Choroid plexus epithelial cell (primary cell): ENCODE data around the gene TRDMT1.

Experiments used
- DNase-seq: peaks from one replicate; pipeline ENCODE4 v3.0.0-alpha.2; 2010; ENCODE audit warnings: low read depth
- H3K4me3 ChIP-seq: 2 replicates; pipeline ENCODE4 v1.5.1; 2011; ENCODE audit warnings: low read depth, mild to moderate bottlenecking, control low read depth, low read length, moderate library complexity
- TF ChIP-seq, protein P1 (sequence below): conservative IDR thresholded peaks from 2 replicates; pipeline ENCODE4 v1.5.1; 2011; ENCODE audit warnings: low read depth, mild to moderate bottlenecking, control low read depth, inconsistent platforms, low read length, moderate library complexity

The TRDMT1 gene

DNA sequence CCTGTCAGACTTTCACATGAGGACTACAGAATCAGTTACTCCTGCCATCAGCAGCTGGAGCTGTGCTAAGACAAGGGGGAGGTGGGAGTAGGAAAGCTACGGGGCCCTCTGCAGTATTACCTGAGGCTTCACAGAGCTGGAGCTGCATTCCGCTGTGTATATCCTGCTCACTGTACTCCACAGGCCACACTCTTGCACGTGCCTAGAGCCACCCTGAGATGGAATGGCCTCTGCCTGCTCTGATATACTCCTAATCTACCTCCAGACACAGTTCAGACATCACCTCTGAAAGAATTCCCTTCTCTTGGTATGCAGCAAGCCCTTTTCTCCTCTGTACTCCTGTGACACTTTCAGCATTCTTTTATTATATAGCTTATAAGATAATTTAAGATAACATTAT, 34.8 kb downstream of the TRDMT1 start:
- TF ChIP-seq, protein P1, sequence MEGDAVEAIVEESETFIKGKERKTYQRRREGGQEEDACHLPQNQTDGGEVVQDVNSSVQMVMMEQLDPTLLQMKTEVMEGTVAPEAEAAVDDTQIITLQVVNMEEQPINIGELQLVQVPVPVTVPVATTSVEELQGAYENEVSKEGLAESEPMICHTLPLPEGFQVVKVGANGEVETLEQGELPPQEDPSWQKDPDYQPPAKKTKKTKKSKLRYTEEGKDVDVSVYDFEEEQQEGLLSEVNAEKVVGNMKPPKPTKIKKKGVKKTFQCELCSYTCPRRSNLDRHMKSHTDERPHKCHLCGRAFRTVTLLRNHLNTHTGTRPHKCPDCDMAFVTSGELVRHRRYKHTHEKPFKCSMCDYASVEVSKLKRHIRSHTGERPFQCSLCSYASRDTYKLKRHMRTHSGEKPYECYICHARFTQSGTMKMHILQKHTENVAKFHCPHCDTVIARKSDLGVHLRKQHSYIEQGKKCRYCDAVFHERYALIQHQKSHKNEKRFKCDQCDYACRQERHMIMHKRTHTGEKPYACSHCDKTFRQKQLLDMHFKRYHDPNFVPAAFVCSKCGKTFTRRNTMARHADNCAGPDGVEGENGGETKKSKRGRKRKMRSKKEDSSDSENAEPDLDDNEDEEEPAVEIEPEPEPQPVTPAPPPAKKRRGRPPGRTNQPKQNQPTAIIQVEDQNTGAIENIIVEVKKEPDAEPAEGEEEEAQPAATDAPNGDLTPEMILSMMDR, result no peak
- no peak for DNase-seq
- no peak overlapping the region for H3K4me3 ChIP-seq

DNA sequence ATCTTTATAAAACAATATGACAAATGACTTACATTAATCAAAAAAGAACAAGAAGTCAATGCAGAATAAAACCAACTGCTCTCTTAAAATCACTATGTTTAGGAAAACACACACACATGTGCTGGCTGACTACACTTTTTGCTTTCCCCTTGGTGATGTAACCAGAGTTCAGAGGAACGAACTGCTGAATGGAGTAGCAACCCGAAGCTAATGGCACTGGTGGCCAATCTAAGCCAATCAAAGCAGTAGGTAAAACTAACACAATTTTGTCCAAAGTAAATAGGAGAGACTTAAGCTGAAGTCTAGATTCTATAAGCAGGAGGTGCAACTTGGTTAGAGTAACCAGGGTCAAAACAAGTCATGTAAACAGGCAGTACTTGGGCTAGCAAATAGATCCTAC, 38.6 kb downstream of the TRDMT1 start:
- TF ChIP-seq, protein P1, result no peak
- H3K4me3 ChIP-seq, result no peak overlapping the region
- peak; percentile 56 for DNase-seq

DNA sequence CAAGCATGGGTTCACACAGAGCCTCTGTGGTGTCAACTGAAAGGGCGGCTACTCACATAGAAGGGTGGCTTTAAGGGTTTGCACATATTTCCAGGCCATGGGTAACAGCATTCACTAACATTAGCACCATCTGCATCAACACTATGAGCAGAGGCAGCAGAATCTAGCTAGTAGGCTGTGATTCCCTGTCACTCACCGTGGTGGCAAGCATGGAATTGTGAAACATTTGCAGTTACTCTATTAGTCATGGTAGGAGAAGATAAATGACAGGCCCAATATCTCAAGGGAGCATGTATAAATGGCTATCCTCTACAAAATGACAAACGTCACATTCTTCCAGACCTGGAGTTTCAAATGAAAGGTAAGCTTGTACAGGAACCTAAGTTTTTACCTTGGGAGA, 39.7 kb downstream of the TRDMT1 start:
- no peak overlapping the region for H3K4me3 ChIP-seq
- TF ChIP-seq, protein P1, result no peak
- DNase-seq, result no peak

DNA sequence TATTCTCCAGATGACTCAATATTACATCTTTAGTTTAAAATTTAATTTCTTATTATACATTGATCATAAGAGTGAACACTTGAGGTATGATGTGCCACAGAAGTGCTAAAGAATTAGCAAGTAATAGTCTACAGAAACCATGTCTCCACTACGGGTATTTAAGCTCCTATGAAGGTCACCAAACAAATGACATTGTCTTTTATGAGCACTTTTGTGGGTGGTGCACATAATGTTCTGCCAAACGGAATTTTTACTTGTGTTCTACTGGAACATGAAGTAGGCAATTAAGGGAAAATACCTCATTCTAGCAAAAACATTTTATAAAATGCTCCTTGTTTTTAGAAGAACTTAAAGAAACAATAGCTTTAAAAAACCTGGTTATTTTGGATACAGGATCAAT, 44.4 kb downstream of the TRDMT1 start:
- TF ChIP-seq, protein P1, result no peak
- H3K4me3 ChIP-seq, result no peak overlapping the region
- DNase-seq, result no peak

DNA sequence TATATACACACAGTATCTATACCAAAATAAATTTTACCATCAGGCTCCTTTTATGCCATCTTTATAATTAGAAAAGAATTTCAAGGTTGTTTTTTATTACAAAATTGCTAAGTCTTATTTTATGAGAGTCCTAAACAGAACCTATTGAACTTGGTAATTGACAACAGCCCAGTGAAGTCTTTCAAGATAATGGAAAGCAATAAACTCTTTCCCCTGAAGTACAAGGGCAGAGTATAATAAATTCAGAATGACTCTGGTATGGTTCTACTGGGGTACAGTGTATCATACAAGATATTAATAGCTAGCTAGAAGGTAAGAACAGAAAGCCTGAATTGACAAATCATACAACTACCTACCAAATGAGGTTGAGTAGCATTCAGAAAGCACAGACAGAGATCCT, 45.6 kb downstream of the TRDMT1 start:
- TF ChIP-seq, protein P1, result no peak
- no peak for DNase-seq
- no peak overlapping the region for H3K4me3 ChIP-seq

DNA sequence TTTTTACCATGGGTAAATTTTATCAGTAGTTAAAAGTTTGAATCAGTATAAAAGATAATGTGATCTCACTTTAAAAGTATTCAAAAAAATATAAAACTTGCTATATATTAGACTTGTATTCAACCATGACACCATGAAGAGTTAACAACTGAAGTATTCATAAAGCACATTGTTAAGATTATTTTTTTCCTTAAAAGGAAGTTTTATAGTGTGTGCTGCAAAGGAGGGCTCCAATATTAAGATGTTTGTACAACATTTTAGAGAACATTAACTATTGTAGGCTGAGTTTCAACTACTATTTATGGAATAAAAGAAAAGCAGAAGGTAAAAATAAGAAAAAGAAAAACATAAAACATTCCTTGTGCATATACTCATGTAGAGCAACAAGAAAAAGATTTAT, 47.4 kb downstream of the TRDMT1 start:
- H3K4me3 ChIP-seq, result no peak overlapping the region
- TF ChIP-seq, protein P1, result no peak
- DNase-seq, result no peak

DNA sequence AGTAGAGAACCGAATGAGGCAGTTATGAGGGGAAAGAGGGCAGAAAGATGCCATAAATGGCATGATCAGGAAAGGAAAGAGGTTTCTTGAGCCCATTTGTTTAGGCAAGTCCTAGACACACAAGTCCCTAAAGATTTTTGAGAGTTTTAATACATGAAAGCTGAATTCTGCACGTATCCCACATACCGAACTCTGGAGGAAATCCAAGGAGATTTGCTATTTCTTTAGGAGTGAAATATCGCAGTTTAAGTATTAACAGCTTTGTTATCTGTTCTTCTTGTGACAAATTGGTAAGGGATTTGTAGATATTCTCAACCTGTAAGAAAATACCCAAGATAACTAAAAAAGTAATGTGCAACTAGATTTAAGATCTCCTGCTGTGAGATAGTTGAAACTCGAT, 48.2 kb downstream of the TRDMT1 start:
- H3K4me3 ChIP-seq, result no peak overlapping the region
- DNase-seq, result no peak
- TF ChIP-seq, protein P1, result no peak
